Stimulated activated CD4-positive, alpha-beta T cell treated with anti-CD3 and anti-CD28 coated beads, Interleukin-12 subunit alpha, Interleukin-12 subunit beta, amount 100 ng/mL, for 4 hours (primary cell): ENCODE results near the gene JAML.
A peak's percentile ranks its signal among the peaks of the same experiment; 100 is the strongest.

Experiments
- DNase-seq: peaks from one replicate; pipeline ENCODE4 v3.0.0-alpha.2; 2020

Gene JAML

DNA sequence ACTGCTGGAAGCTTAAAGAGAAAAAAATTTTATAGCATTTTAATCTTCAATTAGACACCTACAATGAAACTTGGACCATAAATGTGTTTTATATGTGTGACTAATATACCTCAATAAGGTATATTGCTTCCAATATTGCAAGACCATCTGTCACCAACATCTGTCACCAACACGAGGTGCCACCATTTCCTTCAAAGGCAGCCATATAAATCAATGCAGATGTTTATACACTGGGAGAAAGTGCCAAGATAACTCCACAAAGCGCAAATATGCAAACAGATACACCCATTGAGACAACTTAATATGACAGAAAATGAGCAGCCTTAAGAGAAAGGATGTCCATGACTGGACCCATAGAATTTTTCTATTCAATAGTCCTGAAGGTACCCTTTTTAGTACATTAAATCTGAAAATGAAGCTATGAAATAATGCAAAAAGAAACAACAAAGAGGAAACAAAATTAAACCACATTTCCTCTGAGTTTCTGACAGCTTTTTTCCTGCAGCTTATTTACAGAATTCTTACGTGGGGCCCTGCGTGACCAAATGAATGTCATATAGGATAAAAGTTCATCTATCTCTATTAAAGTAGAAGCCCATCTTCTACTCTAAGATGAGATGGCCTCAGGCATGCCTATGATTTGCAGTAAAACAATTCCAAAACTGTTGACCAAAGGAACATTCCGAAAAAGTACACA, 14.8 kb upstream of the JAML start:
- DNase-seq = no peak

DNA sequence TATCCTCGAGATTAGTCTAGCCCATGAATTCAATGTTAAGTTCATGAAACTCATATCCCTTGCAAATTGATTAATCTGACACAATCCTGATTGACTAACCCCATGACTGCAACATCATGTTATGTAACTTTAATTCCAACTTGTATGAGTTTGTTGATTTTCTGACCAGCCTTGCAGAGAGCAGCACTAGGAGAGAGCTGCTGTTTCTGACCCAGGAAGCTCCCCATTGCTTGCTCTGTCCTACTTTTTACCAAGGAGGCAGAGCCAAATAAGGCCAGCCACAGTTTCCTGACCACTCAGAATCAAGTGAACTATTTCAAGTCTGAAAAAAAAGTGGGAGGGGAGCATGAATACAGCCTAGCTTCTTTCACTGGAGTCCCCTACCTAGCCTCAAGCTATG, 14.1 kb upstream of the JAML start:
- DNase-seq = no peak

DNA sequence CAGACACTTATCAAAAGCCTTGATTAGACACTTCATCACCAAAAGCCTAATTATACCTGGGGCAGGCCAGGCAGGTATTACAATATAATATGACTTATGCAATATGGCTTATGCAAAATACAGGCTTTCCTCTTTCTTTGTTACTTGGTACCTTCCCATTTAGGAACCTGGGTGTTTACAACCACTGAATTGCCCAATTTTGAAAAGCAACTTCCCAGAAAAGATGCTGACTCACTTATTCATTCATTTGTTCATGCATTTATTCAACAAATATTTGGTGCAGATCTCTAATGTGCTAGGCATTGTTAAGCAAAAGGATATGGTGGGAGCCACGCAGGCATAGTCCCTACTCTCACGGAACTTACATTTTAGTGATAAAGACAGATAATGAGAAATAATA, 13.6 kb upstream of the JAML start:
- DNase-seq = no peak

DNA sequence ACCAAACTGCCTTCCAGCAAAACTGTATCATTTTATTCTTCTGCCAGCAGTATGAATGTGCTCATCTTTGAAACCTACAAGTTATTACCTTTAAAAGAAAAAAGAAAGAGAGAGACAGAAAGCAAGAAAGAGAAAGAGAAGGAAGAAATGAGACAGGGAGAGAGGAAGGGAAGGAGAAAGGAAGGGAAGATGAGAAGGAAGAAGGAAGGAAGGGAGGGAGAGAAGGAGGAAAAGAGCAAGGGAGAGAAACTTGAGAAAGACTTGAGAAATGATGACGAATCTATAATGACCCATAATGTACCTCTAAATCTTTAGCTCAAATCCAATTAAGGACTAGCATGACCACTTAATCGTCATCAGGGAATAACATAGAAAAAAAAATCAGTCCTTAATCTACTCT, 11.4 kb upstream of the JAML start:
- no peak for DNase-seq

DNA sequence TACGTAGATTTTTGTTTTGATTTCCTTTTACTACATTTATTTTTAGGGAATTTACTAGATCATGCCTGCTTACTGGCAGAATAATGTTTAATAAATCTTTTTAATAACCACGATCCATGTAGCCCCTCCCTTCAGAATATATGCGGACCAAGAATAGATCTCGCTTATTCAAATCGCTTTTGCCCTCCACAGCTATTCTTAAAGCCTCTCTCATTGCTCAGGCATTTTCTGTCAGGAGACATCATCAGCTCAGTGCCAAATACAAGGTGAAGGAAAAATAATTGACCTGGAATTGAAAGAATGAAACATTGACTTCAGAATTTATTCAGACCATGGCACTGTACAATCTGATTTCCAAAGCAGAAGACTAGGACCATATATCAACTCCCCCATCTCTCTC, 10.0 kb upstream of the JAML start:
- DNase-seq = no peak

DNA sequence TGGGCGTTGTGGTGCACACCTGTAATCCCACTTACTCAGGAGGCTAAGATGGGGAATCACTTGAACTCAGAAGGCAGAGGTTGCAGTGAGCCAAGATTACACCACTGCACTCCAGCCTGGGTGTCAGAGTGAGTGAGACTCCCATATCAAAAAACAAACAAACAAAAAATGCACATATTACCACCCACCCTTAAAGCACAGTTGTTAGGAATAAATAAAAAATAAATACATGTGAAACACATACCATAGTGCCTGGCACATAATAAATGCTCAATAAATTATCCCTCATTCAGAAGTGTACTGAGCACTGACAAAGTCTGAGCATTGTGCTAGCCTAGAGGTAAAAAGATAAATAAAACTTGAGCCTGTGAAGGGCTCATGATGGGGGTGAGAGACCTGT, 9.0 kb upstream of the JAML start:
- no peak for DNase-seq

DNA sequence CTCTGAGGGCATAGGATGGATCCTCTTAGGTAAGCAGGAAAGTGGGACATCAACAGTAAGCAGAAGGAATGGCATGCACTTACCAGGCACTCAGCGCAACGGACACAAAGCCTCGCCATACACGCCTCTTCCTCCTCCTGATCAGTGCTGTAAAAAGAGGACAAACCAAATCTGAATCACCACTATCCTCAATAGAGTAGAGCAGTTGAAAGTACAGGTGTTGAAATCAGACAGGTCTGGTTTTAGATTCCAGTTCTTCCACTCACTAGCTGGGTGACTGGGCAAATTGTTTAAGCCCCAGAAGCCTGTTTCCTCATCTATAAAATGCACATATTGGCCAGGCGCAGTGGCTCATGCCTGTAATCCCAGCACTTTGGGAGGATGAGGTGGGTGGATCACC, 8.6 kb upstream of the JAML start:
- DNase-seq = no peak

DNA sequence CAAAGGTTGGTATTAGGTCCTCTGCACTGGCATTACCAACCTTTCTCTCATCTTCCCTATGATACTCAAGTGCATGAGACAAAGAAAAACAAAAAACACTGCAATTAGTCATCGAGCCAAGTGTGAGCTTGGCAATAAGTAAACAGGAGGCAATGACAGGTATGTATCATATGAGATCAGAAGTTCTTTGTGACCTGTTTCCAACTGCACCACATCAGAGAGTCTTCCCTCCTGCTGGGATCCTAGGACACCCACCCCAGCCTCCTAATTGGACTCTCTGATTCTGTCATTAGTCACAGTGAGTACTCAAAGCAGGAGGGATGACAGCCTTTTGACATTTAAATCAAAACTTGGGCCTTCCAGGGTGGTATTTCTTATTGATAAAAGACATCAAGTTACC, 7.8 kb upstream of the JAML start:
- no peak for DNase-seq

DNA sequence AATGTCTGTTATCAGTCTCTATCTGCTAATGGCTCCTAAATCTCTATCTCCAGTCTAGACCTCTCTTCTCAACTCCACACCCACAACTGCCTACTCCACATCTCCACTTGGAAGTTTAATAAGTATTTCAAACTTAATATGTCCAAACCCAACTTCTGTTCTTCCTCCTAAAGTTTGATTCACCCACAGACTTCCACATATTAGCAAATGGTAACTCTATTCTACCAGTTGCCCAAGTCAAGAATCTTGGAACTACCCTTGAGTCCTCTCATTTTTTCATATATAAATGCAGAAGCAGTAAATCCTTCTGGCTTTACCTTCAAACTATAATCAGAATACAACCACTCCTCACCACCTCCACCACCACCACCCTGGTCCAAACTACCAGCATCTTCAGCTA, 6.7 kb upstream of the JAML start:
- no peak for DNase-seq

DNA sequence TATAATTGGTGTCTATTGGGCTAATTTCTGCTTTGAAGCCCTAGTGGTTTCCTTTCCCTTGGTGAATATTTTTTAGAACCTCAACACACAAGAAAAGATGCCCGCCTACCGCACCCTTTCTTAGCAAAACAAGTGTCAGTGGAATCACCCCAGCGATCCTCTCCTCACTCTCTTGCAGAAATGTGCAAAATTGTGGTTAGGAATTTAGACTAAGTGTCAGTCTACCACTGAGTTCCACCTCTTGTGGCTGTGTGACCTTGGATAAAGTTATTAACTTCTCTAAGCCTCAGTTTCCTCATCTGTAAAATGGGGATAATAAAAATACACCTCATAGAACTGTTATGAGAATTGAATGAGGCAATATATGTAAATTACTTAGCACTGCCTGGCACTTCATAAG, 5.3 kb upstream of the JAML start:
- DNase-seq = no peak

DNA sequence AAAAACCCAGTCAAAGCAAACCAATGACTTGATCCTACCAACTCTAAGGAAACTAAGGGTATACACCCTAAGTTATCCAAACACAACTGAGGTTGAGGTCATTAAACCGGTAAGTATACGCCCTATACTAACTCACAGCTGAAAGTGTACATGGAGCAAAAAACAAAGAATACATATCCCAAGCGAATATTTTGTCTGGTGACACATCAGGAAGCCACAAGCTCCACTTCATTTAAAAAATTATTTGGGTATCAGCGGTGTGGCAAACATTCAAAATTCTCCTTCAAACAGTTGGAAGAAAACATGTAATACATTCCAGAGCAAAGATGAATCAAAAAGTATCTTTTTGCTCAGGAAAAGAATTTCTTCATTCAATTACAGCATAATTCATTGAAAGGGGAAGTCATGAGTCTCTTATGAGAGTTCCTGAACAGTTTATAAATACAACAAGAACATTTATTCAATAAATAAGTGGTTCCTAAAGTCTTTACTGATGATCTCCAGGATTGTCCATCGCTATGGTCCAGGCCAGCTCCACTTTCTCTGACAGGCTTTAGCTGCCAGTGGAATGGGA, 4.5 kb upstream of the JAML start:
- no peak for DNase-seq

DNA sequence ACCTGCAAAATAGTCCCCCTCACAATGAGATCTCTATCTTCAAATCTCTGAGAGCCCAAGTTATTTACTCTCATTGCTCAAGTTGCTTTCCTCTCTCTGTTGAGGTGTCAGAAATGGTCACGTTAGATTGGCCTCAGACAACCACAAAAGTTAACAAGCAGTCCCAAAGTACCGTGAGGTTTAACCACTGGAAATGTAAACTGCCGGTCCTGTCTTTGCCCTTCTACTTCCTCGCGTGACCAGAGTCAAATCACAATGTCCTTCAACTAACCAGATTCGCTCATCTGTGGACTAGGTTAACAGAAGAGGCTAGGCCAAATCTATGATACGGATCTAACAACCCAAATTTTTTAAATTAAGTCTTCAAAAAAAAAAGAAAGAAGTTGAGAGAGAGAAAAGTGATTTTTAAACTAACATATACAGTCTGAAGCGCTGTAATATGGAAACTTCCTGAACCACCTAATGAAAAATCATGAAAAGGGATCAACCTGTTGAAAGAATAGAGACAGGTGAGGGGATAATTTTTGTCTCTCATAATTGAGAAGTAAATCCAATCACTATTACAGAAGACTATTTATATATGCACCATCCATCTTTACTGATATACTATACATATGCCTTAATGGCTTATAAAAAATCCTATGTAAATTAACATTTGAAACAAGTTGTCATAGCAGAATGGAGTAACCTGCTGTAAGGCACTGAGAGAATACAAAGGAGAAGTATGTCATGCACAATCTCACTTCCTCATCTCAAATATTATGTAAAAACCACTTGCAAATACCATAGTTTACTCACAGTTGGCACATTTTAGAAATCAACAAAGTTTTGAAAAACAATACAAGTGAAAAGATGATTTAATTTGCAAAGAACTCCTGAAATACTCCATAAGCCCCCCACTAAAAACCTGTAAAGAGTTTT, 3.3 kb upstream of the JAML start:
- DNase-seq = no peak

DNA sequence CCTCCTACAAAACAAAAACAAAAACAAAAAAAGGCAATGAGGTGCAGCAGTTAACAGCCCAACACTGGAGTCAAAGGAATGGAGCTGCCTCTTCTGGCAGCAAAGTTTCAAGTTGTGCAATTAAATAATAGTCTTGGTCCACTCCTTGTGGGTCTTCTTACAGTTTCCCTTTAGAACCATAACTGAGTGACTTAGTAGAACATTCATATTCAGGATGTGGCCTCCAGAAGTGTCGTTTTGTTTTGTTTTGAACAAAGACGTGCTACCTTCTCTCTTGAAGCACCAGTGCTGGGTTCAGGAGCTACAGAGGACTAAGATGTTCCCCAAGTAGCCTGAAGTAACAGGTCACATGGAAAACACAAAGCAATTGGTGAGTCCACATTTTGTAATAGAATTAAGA, 2.0 kb upstream of the JAML start:
- DNase-seq = no peak

DNA sequence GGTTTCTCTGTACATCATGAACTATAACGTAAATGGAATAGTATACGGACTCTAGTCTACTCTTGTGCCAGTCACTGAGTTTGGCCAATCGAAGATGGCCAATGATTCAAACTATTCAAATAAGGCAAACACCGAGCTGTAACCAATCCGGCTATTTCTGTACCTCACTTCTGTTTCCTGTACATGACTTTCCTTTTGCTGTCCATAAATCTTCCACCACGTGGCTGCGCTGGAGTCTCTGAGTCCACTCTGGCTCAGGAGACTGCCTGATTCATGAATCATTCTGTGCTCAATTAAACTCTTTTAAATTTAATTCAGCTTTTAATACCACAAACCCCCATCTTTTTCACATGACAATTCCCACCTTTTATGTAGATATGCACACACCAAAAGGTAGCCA, 1.5 kb upstream of the JAML start:
- no peak for DNase-seq

DNA sequence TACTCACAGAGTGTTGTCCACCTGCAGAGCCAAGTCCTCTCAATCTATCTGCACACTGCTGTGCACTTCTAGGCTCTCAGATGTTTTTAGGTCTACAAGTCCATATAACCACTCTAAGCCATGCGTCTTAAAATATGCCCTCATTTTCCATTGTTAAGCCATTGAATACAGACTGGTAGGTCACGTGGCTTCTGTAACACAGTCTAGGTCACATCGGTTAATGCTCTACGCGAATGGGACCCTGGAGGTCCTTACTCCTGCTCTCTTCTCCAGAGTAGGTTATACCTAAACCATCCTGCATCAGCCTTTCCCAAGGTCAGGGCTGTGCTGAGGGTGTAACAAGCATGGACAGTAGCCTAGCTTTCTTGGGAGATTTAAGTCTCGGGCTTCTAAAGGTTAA, 819 bp downstream of the JAML start:
- no peak for DNase-seq

DNA sequence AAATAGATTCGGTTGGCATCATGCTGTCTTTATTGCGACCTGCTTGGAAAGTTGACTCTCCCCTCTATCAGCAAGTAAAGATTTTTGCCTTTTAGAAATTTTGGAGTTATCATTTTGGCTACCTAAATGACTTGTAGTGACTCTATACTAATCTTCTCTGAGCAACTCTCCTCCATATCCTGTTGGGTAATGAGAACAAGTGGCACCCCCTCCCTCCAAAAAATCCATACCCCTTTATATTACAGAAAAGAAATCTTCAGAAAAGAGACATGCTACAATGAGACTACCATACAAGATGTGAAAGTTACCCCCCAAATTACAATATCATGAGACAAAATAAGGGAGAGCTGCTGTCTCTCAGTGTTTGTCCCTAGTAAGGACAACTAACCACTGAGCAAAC, 1.2 kb downstream of the JAML start:
- DNase-seq = no peak

DNA sequence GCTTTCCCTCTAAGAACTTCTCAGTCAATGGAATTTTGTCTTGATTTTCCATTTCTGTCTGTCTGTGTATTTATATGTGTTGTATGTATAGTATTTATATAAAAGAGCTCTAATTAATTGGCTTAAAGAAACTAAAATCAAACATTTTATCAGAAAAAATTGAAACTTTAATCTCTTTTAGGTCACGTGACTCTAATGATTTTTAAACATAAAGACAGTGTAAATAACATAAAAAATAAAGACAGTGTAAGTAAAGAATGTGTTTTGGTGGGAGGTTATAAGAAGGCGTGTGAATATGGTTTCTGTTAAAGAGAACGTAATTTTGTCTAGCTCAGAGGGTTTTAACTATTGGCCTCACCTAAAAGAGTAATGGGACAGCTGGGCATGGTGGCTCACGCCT, 2.4 kb downstream of the JAML start:
- DNase-seq = no peak

DNA sequence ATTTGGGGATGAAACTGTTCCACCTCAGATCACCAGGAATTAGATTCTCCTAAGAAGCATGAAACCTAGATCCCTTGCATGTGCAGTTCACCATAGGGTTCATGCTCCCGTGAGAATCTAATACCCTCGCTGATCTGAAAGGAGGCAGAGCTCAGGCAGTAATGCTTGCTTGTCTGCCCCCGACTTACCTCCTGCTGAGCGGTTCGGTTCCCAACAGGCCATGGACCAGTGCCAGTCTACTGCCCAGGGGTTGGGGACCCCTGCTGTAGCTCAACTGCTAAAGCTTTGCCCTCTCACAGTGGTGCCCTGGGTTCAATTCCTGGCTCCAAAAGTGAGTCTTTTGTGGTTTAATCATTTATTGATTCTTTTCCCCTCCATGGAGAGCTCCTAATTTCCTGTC, 3.4 kb downstream of the JAML start:
- no peak for DNase-seq

DNA sequence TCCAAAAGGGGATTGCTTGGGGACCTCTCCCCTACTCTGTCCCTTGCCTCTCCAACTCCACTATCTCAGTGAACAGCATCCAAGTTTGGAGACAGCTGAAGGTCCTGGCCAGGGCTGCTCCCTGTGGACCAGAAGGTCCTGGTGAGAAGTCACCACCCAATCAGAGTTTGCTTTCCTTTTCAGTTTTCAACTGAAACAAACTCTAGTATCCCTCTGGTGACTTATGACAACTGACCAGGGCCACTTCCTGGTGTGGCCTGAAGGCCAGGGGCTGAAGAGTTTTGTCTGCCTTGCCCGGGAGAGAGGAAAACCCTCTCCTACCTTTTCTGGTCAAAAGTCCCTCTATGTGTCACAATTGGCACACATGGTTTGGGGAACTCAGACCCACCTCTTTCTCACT, 5.1 kb downstream of the JAML start:
- DNase-seq = no peak

DNA sequence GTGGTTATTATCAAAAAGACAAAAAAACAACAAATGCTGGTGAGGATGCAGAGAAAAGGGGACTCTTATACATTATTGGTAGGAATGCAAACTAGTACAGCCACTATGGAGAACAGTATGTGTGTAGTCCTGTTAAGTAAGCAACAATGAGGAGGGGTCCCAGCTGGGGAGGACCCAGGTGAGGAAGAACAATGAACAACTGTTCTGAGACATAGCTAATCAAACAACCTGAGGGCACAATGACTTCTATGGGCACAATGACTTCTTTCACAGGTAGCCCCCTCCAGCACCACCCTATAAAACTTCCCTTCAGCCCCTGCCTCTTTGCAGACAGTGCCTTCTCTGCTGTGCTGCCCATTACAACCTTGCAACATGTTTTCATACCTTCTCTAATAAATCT, 5.6 kb downstream of the JAML start:
- DNase-seq = no peak

DNA sequence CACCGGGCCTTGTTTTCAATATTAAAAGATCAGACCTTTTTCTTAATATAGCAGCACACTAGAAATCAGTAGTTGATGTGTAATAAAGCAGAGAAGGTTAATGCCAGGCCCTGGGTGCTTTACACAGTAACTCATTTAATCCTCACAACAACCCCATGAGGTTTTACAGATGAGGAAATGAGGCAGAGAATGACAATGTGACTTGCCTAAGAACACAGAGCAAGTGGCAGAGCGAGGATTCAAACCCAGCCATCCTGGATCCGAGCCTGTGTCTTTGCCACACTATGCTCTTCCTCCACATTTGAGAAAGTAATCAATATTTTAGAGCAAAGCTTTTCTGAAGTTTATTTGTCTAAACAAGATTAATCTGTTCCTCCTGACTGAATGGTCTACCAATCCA, 7.2 kb downstream of the JAML start:
- DNase-seq = no peak

DNA sequence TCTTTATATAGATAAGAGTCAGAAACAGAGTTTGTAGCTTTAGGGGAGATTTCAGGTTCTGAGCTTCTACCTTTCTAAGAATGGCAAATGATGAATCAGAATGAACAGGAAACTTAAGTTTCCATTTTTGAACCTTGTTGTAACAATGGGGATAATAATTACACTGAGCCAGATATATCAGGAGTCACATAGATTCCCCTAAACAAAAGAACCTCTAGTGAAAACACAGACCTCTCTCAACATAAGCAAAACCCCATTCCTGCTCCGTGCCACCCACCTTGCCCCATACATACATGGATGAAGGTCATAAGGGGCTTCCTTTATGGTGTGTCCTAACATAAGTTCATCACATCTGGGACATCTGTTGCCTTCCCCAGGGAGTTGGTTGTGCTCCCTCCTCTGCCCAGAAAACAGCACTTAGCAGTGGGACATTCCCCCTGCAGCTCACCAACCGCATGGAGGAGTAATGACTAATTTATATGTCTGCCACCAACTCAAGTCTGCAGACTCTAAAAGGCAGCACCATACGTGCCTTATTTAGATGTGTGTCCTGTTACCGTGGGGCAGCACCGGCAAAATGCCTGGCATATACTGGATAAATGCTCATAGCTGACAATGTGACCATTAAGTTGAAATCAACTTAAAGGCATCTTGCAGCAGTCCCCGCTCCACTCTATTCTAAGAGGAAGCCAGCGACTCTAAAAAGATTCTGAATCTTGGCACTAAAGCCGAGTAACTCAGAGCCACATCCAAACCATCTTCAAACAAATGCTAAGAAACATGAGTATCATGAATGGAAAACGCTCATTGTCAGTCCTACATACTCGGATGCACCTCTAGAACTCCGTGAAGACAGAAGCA, 8.0 kb downstream of the JAML start:
- DNase-seq = peak; percentile 50

DNA sequence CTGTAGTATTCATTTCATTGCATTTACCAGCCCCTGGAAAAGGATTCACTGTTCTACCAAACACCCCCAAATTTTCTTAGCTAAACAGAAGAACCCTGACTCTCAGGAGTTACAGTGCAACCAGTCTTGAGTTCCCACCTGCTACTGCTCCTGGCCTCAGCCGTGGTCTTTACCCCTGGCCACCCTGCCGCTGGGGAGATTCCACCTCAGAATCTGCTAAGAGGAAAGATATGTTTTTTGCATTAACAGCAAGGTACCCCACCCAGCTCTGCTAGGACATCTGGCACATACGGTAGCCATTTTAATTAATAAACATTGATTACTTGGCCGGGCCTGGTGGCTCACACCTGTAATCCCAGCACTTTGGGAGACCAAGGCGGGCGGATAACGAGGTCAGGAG, 9.0 kb downstream of the JAML start:
- DNase-seq = no peak
